ENCODE results near the gene OR51E1.

The OR51E1 gene
- 0 to 0.14 reads per million in 2 donors for total RNA-seq

- no peak for DNase-seq
Observed at GRCh38 chr11:4643682-4644081, at the start of gene OR51E1. TSS of gene OR51E1 (plus strand) at chr11:4643982. CDS start at chr11:4652527, 8,545 bp downstream.

- DNase-seq = no peak
Observed at GRCh38 chr11:4605057-4605456, 38.7 kb upstream of the OR51E1 start.

- no peak for DNase-seq
Observed at GRCh38 chr11:4606231-4607015, 37.4 kb upstream of the OR51E1 start.

GRCh38 chr11:4607096-4607495 lies 36.7 kb upstream of the OR51E1 start:
- DNase-seq = no peak

GRCh38 chr11:4607781-4608666 lies 35.8 kb upstream of the OR51E1 start, which contains the start of gene TRIM68:
TSS of gene TRIM68 (minus strand) at chr11:4608231. CDS start at chr11:4605504, 2,727 bp downstream.
- peak; percentile 87 for DNase-seq

- DNase-seq = no peak
Observed at GRCh38 chr11:4610258-4610935, 33.4 kb upstream of the OR51E1 start.

GRCh38 chr11:4611986-4612385 lies 31.8 kb upstream of the OR51E1 start:
- DNase-seq = no peak

GRCh38 chr11:4615856-4616444 lies 27.8 kb upstream of the OR51E1 start:
- no peak for DNase-seq

GRCh38 chr11:4619514-4619913 lies 24.3 kb upstream of the OR51E1 start:
- no peak for DNase-seq

GRCh38 chr11:4626207-4627099 lies 17.3 kb upstream of the OR51E1 start:
- peak; percentile 26 for DNase-seq

- no peak for DNase-seq
Observed at GRCh38 chr11:4636136-4636535, 7.6 kb upstream of the OR51E1 start.

GRCh38 chr11:4636962-4637661 lies 6.7 kb upstream of the OR51E1 start, which contains the start of gene OR51D1:
TSS of gene OR51D1 (plus strand) at chr11:4637477. CDS start at chr11:4639791, 2,314 bp downstream.
- DNase-seq = peak; percentile 54

GRCh38 chr11:4637662-4638047 lies 6.1 kb upstream of the OR51E1 start:
- DNase-seq = no peak

GRCh38 chr11:4639931-4640330 lies 3.9 kb upstream of the OR51E1 start:
- no peak for DNase-seq

GRCh38 chr11:4641501-4641900 lies 2.3 kb upstream of the OR51E1 start:
- DNase-seq = no peak

- no peak for DNase-seq
Observed at GRCh38 chr11:4642043-4642442, 1.7 kb upstream of the OR51E1 start.

- DNase-seq = no peak
Observed at GRCh38 chr11:4643076-4643475, 706 bp upstream of the OR51E1 start.

- DNase-seq = no peak
Observed at GRCh38 chr11:4644233-4644632, 451 bp downstream of the OR51E1 start.

GRCh38 chr11:4645974-4646373 lies 2.2 kb downstream of the OR51E1 start:
- DNase-seq = no peak

GRCh38 chr11:4647766-4648165 lies 4.0 kb downstream of the OR51E1 start:
- no peak for DNase-seq
